Fibroblast of mammary gland (primary cell): Measurements from ENCODE around the gene PAPPA2.

Experiments used
- DNase-seq: peaks from one replicate; pipeline ENCODE4 v3.0.0-alpha.2; 2010; ENCODE audit warnings: low read depth
- H3K4me3 ChIP-seq: 2 replicates; pipeline ENCODE4 v1.5.1; 2011; ENCODE audit warnings: low read depth, mild to moderate bottlenecking, low read length, moderate library complexity; ENCODE audit not compliant: control insufficient read depth
- TF ChIP-seq, protein P1 (sequence below): conservative IDR thresholded peaks from 2 replicates; pipeline ENCODE4 v1.5.1; 2011; ENCODE audit warnings: low read depth, low read length, inconsistent platforms; ENCODE audit not compliant: control insufficient read depth, insufficient read depth

PAPPA2 gene

DNA sequence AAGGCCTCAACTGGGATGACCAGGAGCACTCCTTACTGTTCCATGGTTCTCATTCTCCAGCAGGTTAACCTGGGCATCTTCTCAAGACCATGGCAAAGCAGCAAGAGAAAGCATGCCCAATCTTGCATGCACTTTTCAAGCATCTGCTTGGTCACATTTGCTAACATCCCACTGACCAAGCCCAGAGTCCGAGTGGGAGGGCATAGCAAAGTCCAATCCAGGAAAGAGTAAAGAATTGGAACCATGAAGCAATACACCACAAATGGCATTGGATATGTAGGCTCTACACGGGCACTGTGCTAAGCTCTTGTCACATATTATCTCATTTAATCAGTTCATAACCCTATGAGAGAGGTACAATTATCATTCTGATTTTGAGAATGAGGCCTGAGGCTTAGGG lies 73.6 kb downstream of the PAPPA2 start:
- H3K4me3 ChIP-seq = no peak overlapping the region
- TF ChIP-seq, protein P1, sequence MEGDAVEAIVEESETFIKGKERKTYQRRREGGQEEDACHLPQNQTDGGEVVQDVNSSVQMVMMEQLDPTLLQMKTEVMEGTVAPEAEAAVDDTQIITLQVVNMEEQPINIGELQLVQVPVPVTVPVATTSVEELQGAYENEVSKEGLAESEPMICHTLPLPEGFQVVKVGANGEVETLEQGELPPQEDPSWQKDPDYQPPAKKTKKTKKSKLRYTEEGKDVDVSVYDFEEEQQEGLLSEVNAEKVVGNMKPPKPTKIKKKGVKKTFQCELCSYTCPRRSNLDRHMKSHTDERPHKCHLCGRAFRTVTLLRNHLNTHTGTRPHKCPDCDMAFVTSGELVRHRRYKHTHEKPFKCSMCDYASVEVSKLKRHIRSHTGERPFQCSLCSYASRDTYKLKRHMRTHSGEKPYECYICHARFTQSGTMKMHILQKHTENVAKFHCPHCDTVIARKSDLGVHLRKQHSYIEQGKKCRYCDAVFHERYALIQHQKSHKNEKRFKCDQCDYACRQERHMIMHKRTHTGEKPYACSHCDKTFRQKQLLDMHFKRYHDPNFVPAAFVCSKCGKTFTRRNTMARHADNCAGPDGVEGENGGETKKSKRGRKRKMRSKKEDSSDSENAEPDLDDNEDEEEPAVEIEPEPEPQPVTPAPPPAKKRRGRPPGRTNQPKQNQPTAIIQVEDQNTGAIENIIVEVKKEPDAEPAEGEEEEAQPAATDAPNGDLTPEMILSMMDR = no peak
- no peak for DNase-seq

DNA sequence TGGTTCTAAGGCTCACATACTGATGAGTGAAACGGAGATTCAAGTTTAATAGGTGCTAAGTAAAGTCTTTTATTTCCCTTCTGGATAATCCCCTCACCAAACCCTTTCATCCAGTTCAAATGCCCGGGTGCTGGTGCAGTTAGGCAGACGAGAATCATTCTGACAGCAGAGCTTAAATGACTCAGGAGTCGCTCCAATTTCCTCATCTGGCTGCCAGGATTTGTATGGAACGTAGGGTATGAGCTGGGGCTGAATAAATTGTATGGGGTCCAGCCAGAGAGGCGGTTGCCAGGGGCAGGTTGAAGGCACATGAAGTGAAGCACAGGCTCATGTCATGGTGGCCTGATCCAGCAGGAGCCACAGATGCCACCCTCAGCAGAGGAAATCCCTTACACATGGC lies 76.0 kb downstream of the PAPPA2 start:
- no peak overlapping the region for H3K4me3 ChIP-seq
- no peak for DNase-seq

DNA sequence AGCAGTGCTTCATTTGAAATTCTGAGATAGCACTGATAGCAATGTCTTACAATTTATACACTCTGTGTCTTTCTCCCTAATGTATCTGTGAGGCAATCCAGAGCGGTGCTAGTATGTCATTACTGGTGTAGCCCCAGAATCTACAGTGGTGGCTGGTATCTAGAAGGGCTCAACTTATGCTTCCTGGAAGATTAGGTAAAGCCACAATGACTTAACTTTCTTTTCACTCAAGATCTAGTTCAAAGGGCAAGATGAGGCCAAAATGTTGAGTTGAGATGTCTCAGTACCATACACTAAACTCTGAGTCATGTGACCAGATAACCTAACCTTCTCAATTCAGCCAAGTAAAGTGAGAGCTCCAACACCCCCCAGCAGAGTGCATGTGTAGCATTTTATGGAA lies 77.5 kb downstream of the PAPPA2 start:
- DNase-seq = no peak
- no peak overlapping the region for H3K4me3 ChIP-seq
- TF ChIP-seq, protein P1 = no peak

More for the DNA sequence above, 76.0 kb downstream of the PAPPA2 start:
- TF ChIP-seq, protein P1 = no peak

DNA sequence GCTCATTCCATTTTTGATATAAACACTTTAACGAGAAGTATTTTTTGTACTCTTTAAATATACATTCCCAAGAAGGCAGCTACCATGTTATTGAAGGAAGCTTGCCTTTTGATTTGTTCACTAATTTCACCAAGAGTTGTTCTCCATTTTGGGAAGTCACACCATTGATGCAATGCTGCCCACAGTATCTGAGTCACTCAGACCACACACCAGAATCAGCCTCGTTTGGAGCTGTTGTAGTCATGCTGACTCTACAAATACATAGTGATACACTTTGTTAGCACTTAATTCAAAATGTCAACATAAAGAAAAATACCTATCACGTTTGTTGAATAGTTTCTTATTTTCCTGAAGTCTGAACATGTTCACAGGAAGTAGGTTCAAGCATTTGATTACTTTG lies 78.7 kb downstream of the PAPPA2 start:
- TF ChIP-seq, protein P1 = no peak
- peak; percentile 70 for DNase-seq

DNA sequence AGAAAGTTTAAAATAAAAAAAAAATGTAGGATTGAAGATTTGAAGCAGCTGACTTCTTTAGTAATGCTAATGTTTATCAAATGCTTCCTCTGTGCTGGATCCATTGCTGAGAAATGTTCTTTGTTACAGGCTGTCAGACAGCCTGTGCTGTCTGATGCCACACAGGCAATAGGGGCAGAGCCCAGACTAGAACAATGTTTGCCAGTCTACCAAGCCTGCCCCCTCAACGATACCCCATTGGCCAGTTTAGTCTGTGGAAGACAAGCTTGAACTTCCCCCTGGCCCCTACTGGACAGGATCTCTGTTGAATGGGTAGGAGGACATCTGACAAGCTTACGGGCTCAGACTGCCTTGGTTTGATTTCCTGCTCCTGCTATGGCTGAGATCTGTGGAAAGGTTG lies 79.4 kb downstream of the PAPPA2 start:
- no peak overlapping the region for H3K4me3 ChIP-seq
- TF ChIP-seq, protein P1 = no peak
- DNase-seq = no peak

More for the DNA sequence above, 78.7 kb downstream of the PAPPA2 start:
- no peak overlapping the region for H3K4me3 ChIP-seq

DNA sequence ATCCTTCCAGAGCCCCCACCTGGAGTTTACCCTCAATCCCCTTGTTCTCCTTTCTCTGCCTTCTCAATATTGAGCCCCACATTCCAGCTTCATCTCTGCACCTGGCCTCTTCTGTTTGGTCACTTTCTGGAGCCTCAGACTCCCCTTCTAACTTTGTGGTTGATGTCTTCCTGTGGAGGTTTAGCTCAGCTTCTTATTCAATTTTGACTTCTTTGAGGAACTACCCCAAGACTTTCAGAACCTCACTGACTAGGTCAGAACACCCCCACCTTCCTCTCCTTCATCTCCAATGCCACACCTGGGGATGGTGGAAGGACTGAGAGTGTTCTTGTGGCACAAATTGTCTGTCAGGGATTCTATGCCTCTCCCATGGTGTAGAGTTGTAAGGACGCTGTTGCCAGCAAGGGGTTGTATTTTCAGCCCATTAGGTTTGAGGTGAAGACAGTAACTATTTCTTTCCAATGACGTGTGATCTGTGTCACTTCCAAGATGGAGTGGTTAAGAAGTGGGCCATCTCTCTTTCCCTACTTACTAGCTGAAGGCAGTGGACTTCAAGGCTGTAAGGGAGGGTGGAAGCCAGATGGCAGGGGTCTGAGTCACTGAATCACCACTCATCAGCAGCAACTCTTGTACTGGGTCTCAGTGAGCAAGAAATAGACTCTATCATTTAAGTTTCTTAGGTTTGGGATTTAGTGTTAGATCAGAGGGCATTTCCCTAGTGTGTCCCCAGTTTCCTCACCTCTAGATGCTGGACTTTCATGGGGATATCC lies 80.6 kb downstream of the PAPPA2 start:
- TF ChIP-seq, protein P1 = no peak
- no peak overlapping the region for H3K4me3 ChIP-seq
- peak; percentile 27 for DNase-seq
